Lower lobe of right lung (tissue), 2 donors: ENCODE results near the gene HES3. TPM values are rescaled to one million over a fixed set of nuclear protein-coding genes. Genes with fewer than 3 reads are reported as not detected.

Source experiments
- ATAC-seq, 2 donors: fragments of 200-7000 bp; cut with Tn5 transposase; one replicate each; pipeline ENCODE4 v1.9.1; 2020 to 2022; ENCODE audit warnings: mild to moderate bottlenecking in 2 of 2, moderate library complexity in 2 of 2
- DNase-seq: peaks from one replicate; pipeline ENCODE4 v3.0.0-alpha.2; 2020
- H3K27ac ChIP-seq: fragments of 200-600 bp; one replicate; pipeline ENCODE4 v1.8.0; 2022
- H3K27me3 ChIP-seq: fragments of 200-600 bp; one replicate; pipeline ENCODE4 v1.8.0; 2022; ENCODE audit warnings: low read depth
- H3K36me3 ChIP-seq: fragments of 200-600 bp; one replicate; pipeline ENCODE4 v1.8.0; 2022; ENCODE audit warnings: mild to moderate bottlenecking
- H3K4me1 ChIP-seq: fragments of 200-600 bp; one replicate; pipeline ENCODE4 v1.8.0; 2022
- H3K4me3 ChIP-seq: fragments of 200-600 bp; one replicate; pipeline ENCODE4 v1.8.0; 2022; ENCODE audit warnings: mild to moderate bottlenecking
- H3K9me3 ChIP-seq: fragments of 200-600 bp; one replicate; pipeline ENCODE4 v1.8.0; 2022
- intact Hi-C: fragments of 100-400 bp; cut with DNase I; formaldehyde crosslinking; loops from one replicate; pipeline ENCODE4 v1.11.0; 2022
- total RNA-seq: library from RNA; stranded (reverse); fragmentation: NEBNext Ultra II Directional; extraction: Animal tissue kit (Norgen Biotek cat#: 25700); gene quantifications from one replicate; pipeline ENCODE4 v1.2.1, GENCODE V29; 2021
- TF ChIP-seq, protein P1 (sequence below): fragments of 200-600 bp; IDR thresholded peaks from one replicate; pipeline ENCODE4 v1.8.0; 2022; ENCODE audit warnings: antibody characterized with exemption, mild to moderate bottlenecking
- donor health status: DM: no; HTN: yes; CAD: no; lungs with severe emphysema.

The HES3 gene
- total RNA-seq, 1 donor from 2014 or later = not detected

DNA sequence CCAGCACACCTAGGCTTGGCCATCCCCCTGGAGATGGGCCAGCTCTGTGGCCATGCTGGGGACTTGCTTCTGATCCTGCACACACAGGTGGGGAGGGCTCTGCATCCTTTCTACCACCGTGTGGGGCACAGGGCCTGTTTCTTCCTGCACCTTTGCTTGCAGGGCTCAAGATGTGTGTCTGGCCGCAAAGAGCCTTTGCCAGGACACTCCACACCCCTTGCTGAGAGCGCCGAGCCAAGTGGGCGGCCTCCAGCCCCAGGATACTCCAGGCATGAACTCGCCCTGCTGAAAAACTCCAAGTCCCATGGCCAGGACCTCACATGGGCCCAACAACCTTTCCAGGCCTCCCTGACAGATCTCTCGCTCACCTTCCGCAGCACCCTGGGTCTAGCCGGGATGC lies 28.5 kb downstream of the HES3 start:
- no peak overlapping the region for H3K4me3 ChIP-seq
- DNase-seq (no peak), ATAC-seq (no peak)
- no peak overlapping the region for H3K27ac ChIP-seq
- H3K36me3 ChIP-seq = no peaks in the 10 kb centered on the region
- H3K9me3 ChIP-seq = no peaks in the 10 kb centered on the region
- peaks cover 11% of the 10 kb centered on the region for H3K4me1 ChIP-seq
- no peaks in the 10 kb centered on the region for H3K27me3 ChIP-seq
- intact Hi-C loops = no loop called here
- TF ChIP-seq, protein P1, sequence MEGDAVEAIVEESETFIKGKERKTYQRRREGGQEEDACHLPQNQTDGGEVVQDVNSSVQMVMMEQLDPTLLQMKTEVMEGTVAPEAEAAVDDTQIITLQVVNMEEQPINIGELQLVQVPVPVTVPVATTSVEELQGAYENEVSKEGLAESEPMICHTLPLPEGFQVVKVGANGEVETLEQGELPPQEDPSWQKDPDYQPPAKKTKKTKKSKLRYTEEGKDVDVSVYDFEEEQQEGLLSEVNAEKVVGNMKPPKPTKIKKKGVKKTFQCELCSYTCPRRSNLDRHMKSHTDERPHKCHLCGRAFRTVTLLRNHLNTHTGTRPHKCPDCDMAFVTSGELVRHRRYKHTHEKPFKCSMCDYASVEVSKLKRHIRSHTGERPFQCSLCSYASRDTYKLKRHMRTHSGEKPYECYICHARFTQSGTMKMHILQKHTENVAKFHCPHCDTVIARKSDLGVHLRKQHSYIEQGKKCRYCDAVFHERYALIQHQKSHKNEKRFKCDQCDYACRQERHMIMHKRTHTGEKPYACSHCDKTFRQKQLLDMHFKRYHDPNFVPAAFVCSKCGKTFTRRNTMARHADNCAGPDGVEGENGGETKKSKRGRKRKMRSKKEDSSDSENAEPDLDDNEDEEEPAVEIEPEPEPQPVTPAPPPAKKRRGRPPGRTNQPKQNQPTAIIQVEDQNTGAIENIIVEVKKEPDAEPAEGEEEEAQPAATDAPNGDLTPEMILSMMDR = no peak

DNA sequence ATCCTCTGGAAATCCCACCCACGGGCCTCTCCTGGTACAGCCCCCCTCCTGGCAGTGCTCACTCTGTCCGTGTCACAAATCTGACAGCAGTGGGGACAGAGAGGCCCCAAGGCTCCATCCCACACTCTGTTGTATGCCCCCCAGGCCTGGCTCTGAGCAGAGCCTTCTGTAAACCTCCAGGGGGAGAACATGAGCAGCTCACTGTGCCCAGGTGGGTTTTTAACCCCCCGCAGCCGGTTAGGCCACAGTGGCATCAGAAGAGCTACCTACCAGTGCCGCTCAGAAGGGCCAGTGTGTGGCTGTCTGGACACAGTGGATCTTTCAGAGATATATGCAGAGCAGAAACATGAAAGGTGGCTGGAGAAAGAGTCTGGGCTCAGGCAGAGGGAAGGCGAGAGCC lies 28.9 kb downstream of the HES3 start:
- intact Hi-C loops = no loop called here
- TF ChIP-seq, protein P1 = no peak

DNA sequence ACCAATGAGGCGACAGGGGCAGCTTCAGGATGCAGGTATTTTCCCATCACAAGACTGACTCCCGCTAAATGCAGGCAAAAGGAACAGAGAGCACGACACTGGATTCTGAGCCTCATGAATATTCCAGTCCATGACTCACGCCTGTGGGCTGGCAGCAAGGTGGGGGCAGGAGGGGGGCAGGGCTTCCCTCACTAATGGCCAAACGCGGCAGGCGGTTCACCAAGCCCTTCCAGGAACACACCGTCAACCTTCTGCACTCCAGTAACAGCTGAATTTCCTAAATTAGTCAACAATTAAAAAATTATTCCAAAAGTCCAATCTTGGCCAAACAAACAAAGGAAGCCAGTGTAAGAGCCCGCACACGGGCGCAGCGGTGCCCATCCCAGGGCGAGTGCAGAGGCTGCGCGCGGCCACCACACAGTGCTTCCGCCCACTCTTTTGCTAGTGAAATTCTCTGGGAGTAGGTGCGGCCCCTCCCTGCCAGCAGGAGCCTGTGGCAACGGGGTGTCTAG lies 29.5 kb downstream of the HES3 start:
- Histone ChIP-seq H3K27me3 (no peaks in the 10 kb centered on the region), H3K9me3 (no peaks in the 10 kb centered on the region), H3K4me1 (peaks cover 11% of the 10 kb centered on the region), H3K4me3 (no peak overlapping the region), H3K36me3 (no peaks in the 10 kb centered on the region), H3K27ac (no peak overlapping the region)
- TF ChIP-seq, protein P1 = no peak
- intact Hi-C loops = no loop called here
- ATAC-seq = no peak
- DNase-seq = no peak

More for the DNA sequence above, 28.9 kb downstream of the HES3 start:
- Histone ChIP-seq H3K27ac (no peak overlapping the region), H3K9me3 (no peaks in the 10 kb centered on the region), H3K4me3 (no peak overlapping the region), H3K36me3 (no peaks in the 10 kb centered on the region), H3K27me3 (no peaks in the 10 kb centered on the region), H3K4me1 (peaks cover 11% of the 10 kb centered on the region)
- DNase-seq (no peak), ATAC-seq (no peak)

DNA sequence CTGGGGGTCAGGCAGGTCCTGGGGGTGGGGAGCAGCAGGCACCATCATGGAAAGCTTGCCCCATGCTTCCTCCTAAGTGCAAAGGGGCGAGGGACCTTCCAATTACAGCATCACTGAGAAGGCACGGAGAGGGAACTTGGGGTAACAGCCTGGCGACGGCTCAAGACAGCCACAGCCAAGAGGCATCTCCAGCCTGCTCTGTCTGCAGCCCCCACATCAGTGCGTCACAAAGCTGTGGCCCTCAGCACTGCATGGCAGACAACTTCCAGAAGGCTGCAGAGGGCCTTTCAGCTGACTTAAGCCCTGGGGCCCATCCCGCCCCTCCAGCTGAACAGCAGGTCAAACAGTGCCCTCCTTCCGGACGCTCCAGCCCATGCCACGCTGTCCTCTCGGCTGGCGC lies 30.1 kb downstream of the HES3 start:
- ATAC-seq (no peak), DNase-seq (no peak)
- TF ChIP-seq, protein P1 = no peak
- peaks cover 11% of the 10 kb centered on the region for H3K4me1 ChIP-seq
- no peak overlapping the region for H3K27ac ChIP-seq
- H3K27me3 ChIP-seq = no peaks in the 10 kb centered on the region
- no peaks in the 10 kb centered on the region for H3K36me3 ChIP-seq
- no peak overlapping the region for H3K4me3 ChIP-seq
- H3K9me3 ChIP-seq = no peaks in the 10 kb centered on the region
- intact Hi-C loops = no loop called here

DNA sequence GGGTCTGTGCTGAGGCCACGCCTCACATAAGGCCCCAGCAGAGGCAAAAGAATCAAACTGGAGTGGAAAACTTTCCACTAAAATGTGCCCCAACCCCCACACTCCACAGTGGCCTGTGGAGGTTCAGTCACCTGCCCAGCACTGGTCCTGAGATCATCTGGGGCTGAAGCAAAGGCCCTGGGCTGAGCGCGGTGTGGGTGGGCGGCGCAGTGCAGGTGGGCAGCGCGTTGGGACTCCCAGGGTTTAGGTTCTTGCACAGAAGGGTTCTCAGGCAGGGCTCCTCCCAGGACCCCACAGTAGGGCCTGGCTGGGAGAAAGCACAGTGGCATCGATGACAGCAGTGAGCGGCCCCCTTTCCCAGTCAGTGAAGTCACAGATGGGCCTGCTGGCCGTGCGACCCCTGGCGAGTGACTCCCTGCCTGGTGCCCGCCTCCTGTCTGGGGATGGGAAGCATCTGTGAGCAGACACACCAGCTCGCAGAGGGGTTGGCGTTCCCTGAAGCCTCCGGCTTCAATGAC lies 30.7 kb downstream of the HES3 start:
- no peaks in the 10 kb centered on the region for H3K36me3 ChIP-seq

More for the DNA sequence above, 30.7 kb downstream of the HES3 start:
- H3K4me3 ChIP-seq = no peak overlapping the region
- no peaks in the 10 kb centered on the region for H3K27me3 ChIP-seq
- ATAC-seq (no peak), DNase-seq (no peak)
- TF ChIP-seq, protein P1 = no peak
- no peak overlapping the region for H3K27ac ChIP-seq
- no peaks in the 10 kb centered on the region for H3K9me3 ChIP-seq
- H3K4me1 ChIP-seq = peaks cover 11% of the 10 kb centered on the region
- intact Hi-C loops = no loop called here
